Lung (tissue), 16 donors: ENCODE data around the gene RPL26. TPM values are rescaled to one million over a fixed set of nuclear protein-coding genes. Genes with fewer than 3 reads are reported as not detected.

ENCODE experiments used
- ATAC-seq: fragments of 200-7000 bp; cut with Tn5 transposase; one replicate; pipeline ENCODE4 v1.9.1; 2020; ENCODE audit warnings: moderate number of reproducible peaks; ENCODE audit not compliant: insufficient read depth, low FRiP score
- DNase-seq, 3 donors: peaks; one replicate each; pipeline ENCODE4 v3.0.0-alpha.2; 2013 to 2017
- H3K27ac ChIP-seq, 2 donors: one replicate each; pipeline ENCODE4 v1.5.1; 2013; ENCODE audit warnings: mild to moderate bottlenecking in 2 of 2, moderate library complexity in 2 of 2, control low read depth in 1 of 2, inconsistent platforms in 1 of 2, low read depth in 1 of 2, low read length in 1 of 2
- H3K27me3 ChIP-seq, 3 donors: one replicate each; pipeline ENCODE4 v1.5.1; 2013; ENCODE audit warnings: low read length in 2 of 3; ENCODE audit not compliant: control insufficient read depth in 3 of 3, insufficient read depth in 3 of 3
- H3K36me3 ChIP-seq, 4 donors: one replicate each; pipeline ENCODE4 v1.5.1; 2013; ENCODE audit warnings: low read length in 4 of 4, mild to moderate bottlenecking in 1 of 4, moderate library complexity in 1 of 4; ENCODE audit not compliant: control insufficient read depth in 4 of 4, insufficient read depth in 4 of 4
- H3K4me1 ChIP-seq, 5 donors: one replicate each; pipeline ENCODE4 v1.5.1; 2013; ENCODE audit warnings: low read length in 5 of 5, mild to moderate bottlenecking in 2 of 5, moderate library complexity in 1 of 5; ENCODE audit not compliant: control insufficient read depth in 5 of 5, insufficient read depth in 5 of 5
- H3K4me3 ChIP-seq: one replicate; pipeline ENCODE4 v1.5.1; 2013; ENCODE audit warnings: mild to moderate bottlenecking, control low read depth, moderate library complexity
- H3K9ac ChIP-seq, 2 donors: one replicate each; pipeline ENCODE4 v1.5.1; 2013; ENCODE audit warnings: low read length in 2 of 2, control low read depth in 1 of 2; ENCODE audit not compliant: insufficient read depth in 1 of 2
- H3K9me3 ChIP-seq, 4 donors: one replicate each; pipeline ENCODE4 v1.5.1; 2013; ENCODE audit warnings: low read length in 3 of 4, mild to moderate bottlenecking in 1 of 4, moderate library complexity in 1 of 4; ENCODE audit not compliant: control insufficient read depth in 4 of 4, insufficient read depth in 3 of 4
- WGBS, 2 donors: extraction: QIAGEN DNeasy Blood & Tissue Kit; methylation state at CpG; one replicate each; pipeline ENCODE4 v1.1.7; 2013; 5-methylcytosine and 5-hydroxymethylcytosine counted together
- long read RNA-seq, 5 donors: transcript quantifications; one replicate each; lab custom pipeline, GENCODE V29; 2026
- polyA plus RNA-seq, 2 donors: library from polyadenylated mRNA; stranded (reverse); fragments of 200-250 nt; gene quantifications; one replicate each; pipeline ENCODE4 v1.2.1, GENCODE V29; 2013
- total RNA-seq, 2 donors: library from RNA; depleted of rRNA in 1 of 2; stranded (reverse); fragments of >200 nt in 1 of 2; gene quantifications; one replicate each; pipeline ENCODE4 v1.2.1, GENCODE V29; 2014 to 2021
- TF ChIP-seq, protein P1 (sequence below): IDR thresholded peaks from 2 replicates; pipeline ENCODE4 v1.5.1; 2012; ENCODE audit warnings: mild to moderate bottlenecking; ENCODE audit errors: control extremely low read depth, extremely low read depth
- donor health status: control.
- donor health status: control.
- donor health status: Bipolar disorder and iron deficiency.
- donor health status: healthy.
- donor health status: DM: yes; HTN: yes; CAD: no.

The RPL26 gene
- 1,000 to 10,000 TPM; 1,016 to 2,549 TPM for total RNA-seq
- 1,000 to 10,000 TPM; 2,664 to 2,820 TPM for polyA plus RNA-seq
- long read RNA-seq, donor 1, transcript RPL26-202 (2 exons, 456 nt), result minor isoform, 183 of 2,440 reads
- long read RNA-seq, donor 1, transcript RPL26-214 (4 exons, 528 nt), result major isoform, 1,682 of 2,440 reads
- long read RNA-seq, donor 1, transcript RPL26-204 (3 exons, 1,002 nt), result minor isoform, 46 of 2,440 reads
- long read RNA-seq, donor 1, transcript RPL26-208 (2 exons, 534 nt), result minor isoform, 16 of 2,440 reads
- long read RNA-seq, donor 1, partial matches to known transcripts, result 439 of 2,440 reads
- long read RNA-seq, donor 1, other reads (novel, unspliced or antisense), result 54 of 2,440 reads
- long read RNA-seq, donor 2, transcript RPL26-204 (3 exons, 1,002 nt), result minor isoform, 64 of 1,485 reads
- long read RNA-seq, donor 2, transcript RPL26-214 (4 exons, 528 nt), result major isoform, 1,005 of 1,485 reads
- long read RNA-seq, donor 2, transcript RPL26-203 (2 exons, 569 nt), result minor isoform, 10 of 1,485 reads
- long read RNA-seq, donor 2, transcript RPL26-202 (2 exons, 456 nt), result minor isoform, 82 of 1,485 reads
- long read RNA-seq, donor 2, partial matches to known transcripts, result 278 of 1,485 reads
- long read RNA-seq, donor 2, other reads (novel, unspliced or antisense), result 34 of 1,485 reads
- long read RNA-seq, donor 3, transcript RPL26-202 (2 exons, 456 nt), result minor isoform, 74 of 1,688 reads
- long read RNA-seq, donor 3, transcript RPL26-208 (2 exons, 534 nt), result minor isoform, 8 of 1,688 reads
- long read RNA-seq, donor 3, transcript RPL26-204 (3 exons, 1,002 nt), result minor isoform, 45 of 1,688 reads
- long read RNA-seq, donor 3, transcript RPL26-214 (4 exons, 528 nt), result major isoform, 1,222 of 1,688 reads
- long read RNA-seq, donor 3, partial matches to known transcripts, result 304 of 1,688 reads
- long read RNA-seq, donor 3, other reads (novel, unspliced or antisense), result 26 of 1,688 reads
- long read RNA-seq, donor 4, transcript RPL26-204 (3 exons, 1,002 nt), result minor isoform, 47 of 1,434 reads
- long read RNA-seq, donor 4, transcript RPL26-203 (2 exons, 569 nt), result minor isoform, 15 of 1,434 reads
- long read RNA-seq, donor 4, transcript RPL26-202 (2 exons, 456 nt), result minor isoform, 104 of 1,434 reads
- long read RNA-seq, donor 4, transcript RPL26-214 (4 exons, 528 nt), result major isoform, 911 of 1,434 reads
- long read RNA-seq, donor 4, partial matches to known transcripts, result 298 of 1,434 reads
- long read RNA-seq, donor 4, other reads (novel, unspliced or antisense), result 51 of 1,434 reads
- long read RNA-seq, donor 5, transcript RPL26-202 (2 exons, 456 nt), result minor isoform, 163 of 2,786 reads
- long read RNA-seq, donor 5, transcript RPL26-204 (3 exons, 1,002 nt), result minor isoform, 73 of 2,786 reads
- long read RNA-seq, donor 5, transcript RPL26-214 (4 exons, 528 nt), result major isoform, 1,856 of 2,786 reads
- long read RNA-seq, donor 5, transcript RPL26-203 (2 exons, 569 nt), result minor isoform, 18 of 2,786 reads
- long read RNA-seq, donor 5, partial matches to known transcripts, result 520 of 2,786 reads
- long read RNA-seq, donor 5, other reads (novel, unspliced or antisense), result 130 of 2,786 reads

GRCh38 chr17:8383143-8383822 is at the start of gene RPL26:
Gene RPL26, minus strand, starts transcription at chr17:8383193. Its CDS starts 883 bp downstream, at chr17:8382310.
- Histone ChIP-seq H3K27ac (peak within 1 kb of the TSS; percentile 81 to 92), H3K9ac (peak within 1 kb of the TSS; percentile 66 to 78), H3K27me3 (no peaks in the 10 kb centered on the region), H3K36me3 (peaks cover 12 to 33% (median 20%) of the 10 kb centered on the region in 4 donors), H3K4me1 (peaks cover 7 to 21% (median 15%) of the 10 kb centered on the region in 5 donors), H3K4me3 (peak within 1 kb of the TSS; percentile 88), H3K9me3 (no peaks in the 10 kb centered on the region)
- DNase-seq (peak; percentile 98 to 100 (median 99)), ATAC-seq (peak; percentile 93)
- WGBS, 2 donors, result 0% methylated on average over 35 to 55 of the region's 55 CpGs
- TF ChIP-seq, protein P1, sequence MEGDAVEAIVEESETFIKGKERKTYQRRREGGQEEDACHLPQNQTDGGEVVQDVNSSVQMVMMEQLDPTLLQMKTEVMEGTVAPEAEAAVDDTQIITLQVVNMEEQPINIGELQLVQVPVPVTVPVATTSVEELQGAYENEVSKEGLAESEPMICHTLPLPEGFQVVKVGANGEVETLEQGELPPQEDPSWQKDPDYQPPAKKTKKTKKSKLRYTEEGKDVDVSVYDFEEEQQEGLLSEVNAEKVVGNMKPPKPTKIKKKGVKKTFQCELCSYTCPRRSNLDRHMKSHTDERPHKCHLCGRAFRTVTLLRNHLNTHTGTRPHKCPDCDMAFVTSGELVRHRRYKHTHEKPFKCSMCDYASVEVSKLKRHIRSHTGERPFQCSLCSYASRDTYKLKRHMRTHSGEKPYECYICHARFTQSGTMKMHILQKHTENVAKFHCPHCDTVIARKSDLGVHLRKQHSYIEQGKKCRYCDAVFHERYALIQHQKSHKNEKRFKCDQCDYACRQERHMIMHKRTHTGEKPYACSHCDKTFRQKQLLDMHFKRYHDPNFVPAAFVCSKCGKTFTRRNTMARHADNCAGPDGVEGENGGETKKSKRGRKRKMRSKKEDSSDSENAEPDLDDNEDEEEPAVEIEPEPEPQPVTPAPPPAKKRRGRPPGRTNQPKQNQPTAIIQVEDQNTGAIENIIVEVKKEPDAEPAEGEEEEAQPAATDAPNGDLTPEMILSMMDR, result peak; percentile 94

DNA sequence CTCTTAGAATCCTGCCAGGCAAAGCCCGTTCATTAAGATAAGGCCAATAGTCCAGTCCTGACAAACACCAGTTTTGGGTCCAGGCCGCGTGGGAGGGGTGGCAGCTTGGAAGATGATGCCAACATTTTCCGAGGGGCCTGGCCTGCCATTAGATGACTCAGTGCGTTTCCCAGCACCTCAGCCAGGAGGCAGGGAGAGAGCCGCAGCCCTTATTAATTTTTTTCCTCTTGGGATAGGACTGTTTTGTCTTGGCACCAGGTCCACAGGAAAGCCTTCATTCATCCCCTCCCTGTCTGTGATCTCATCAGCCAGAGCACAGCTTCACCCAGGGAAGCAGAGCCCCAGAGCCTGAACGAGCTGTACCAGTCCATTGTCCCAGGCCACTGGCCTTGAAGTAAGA is 48.0 kb upstream of the RPL26 start:
- H3K4me1 ChIP-seq, result peaks cover 0 to 5% (median 3%) of the 10 kb centered on the region in 5 donors
- no peaks in the 10 kb centered on the region for H3K9me3 ChIP-seq
- WGBS, 2 donors, result 63 to 77% methylated on average over 7 of the region's 7 CpGs
- no peaks in the 10 kb centered on the region for H3K27me3 ChIP-seq
- ATAC-seq (no peak), DNase-seq (peak in 1 of 3 donors; percentile 13)
- peak overlapping the region in 1 of 2 donors; percentile 69 for H3K27ac ChIP-seq
- H3K36me3 ChIP-seq, result no peaks in the 10 kb centered on the region
- TF ChIP-seq, protein P1, result no peak
- H3K4me3 ChIP-seq, result no peak overlapping the region
- no peak overlapping the region for H3K9ac ChIP-seq

- ATAC-seq (no peak), DNase-seq (no peak)
- Histone ChIP-seq H3K9me3 (no peaks in the 10 kb centered on the region), H3K27ac (no peak overlapping the region), H3K4me3 (no peak overlapping the region), H3K9ac (no peak overlapping the region), H3K4me1 (peaks cover 0 to 4% (median 0%) of the 10 kb centered on the region in 5 donors), H3K27me3 (peaks cover 0 to 3% (median 0%) of the 10 kb centered on the region in 3 donors), H3K36me3 (no peaks in the 10 kb centered on the region)
- 92 to 97% methylated on average over 3 of the region's 3 CpGs for WGBS, 2 donors
- TF ChIP-seq, protein P1, result no peak
Measured at GRCh38 chr17:8426802-8427201, 43.8 kb upstream of the RPL26 start.
